GM12878 (cell line): ENCODE data around the gene BMI1. TPM values are rescaled to one million over a fixed set of nuclear protein-coding genes. Genes with fewer than 3 reads are reported as not detected.
A peak's percentile ranks its signal among the peaks of the same experiment; 100 is the strongest.

ENCODE experiments used
- ATF7 ChIP-seq: fragments of 450-650 bp; IDR thresholded peaks from 2 replicates; pipeline ENCODE4 v1.6.1; 2016; ENCODE audit warnings: low read depth, mild to moderate bottlenecking
- BACH1 ChIP-seq: fragments of 450-650 bp; IDR thresholded peaks from 2 replicates; pipeline ENCODE4 v1.6.1; 2017; ENCODE audit warnings: mild to moderate bottlenecking, borderline replicate concordance
- BHLHE40 ChIP-seq, 2 experiments: fragments of 450-650 bp in 1 of 2; IDR thresholded peaks; 2 replicates each; pipeline ENCODE4 v1.6.1; 2011 to 2017; ENCODE audit warnings: low read depth in 2 of 2, borderline replicate concordance in 1 of 2, improper control_type of control experiment in 1 of 2, low read length in 1 of 2, mild to moderate bottlenecking in 1 of 2
- CBX5 ChIP-seq: sonication (generic); IDR thresholded peaks from 2 replicates; pipeline ENCODE4 v1.6.1; 2016; ENCODE audit warnings: low read depth, moderate library complexity, mild to moderate bottlenecking, inconsistent platforms
- EED ChIP-seq: sonication (generic); IDR thresholded peaks from 2 replicates; pipeline ENCODE4 v1.6.1; 2016; ENCODE audit warnings: antibody characterized with exemption, low read depth
- EGR1 ChIP-seq, 2 experiments: IDR thresholded peaks; 1 replicate in 1 of 2; 2 replicates in 1 of 2; pipeline ENCODE4 v1.6.1; 2011 to 2012; ENCODE audit warnings: low read depth in 2 of 2, low read length in 2 of 2, borderline replicate concordance in 1 of 2, mild to moderate bottlenecking in 1 of 2, moderate library complexity in 1 of 2
- FOXK2 ChIP-seq: fragments of 450-650 bp; IDR thresholded peaks from 2 replicates; pipeline ENCODE4 v1.6.1; 2017; ENCODE audit warnings: mild to moderate bottlenecking, moderate library complexity
- FOXM1 ChIP-seq: IDR thresholded peaks from 2 replicates; pipeline ENCODE4 v1.6.1; 2012; ENCODE audit warnings: low read depth, mild to moderate bottlenecking, inconsistent platforms, low read length, moderate library complexity
- HCFC1 ChIP-seq: fragments of 150-350 bp; IDR thresholded peaks from 2 replicates; pipeline ENCODE4 v1.6.1; 2014; ENCODE audit warnings: low read length
- KDM1A ChIP-seq: fragments of 200-600 bp; sonication (generic); IDR thresholded peaks from 2 replicates; pipeline ENCODE4 v1.6.1; 2016; ENCODE audit warnings: borderline replicate concordance
- LARP7 ChIP-seq: fragments of 450-650 bp; IDR thresholded peaks from 2 replicates; pipeline ENCODE4 v1.6.1; 2017; ENCODE audit warnings: mild to moderate bottlenecking
- NFIC ChIP-seq: IDR thresholded peaks from 2 replicates; pipeline ENCODE4 v1.6.1; 2012; ENCODE audit warnings: low read depth, mild to moderate bottlenecking, inconsistent platforms, low read length, moderate library complexity
- NR2C1 ChIP-seq: fragments of 450-650 bp; IDR thresholded peaks from 2 replicates; pipeline ENCODE4 v1.6.1; 2017; ENCODE audit warnings: antibody characterized with exemption, mild to moderate bottlenecking, moderate library complexity
- POU2F2 ChIP-seq: IDR thresholded peaks from 3 replicates; pipeline ENCODE4 v1.6.1; 2011; ENCODE audit warnings: low read depth, mild to moderate bottlenecking, low read length, borderline replicate concordance
- RAD21 ChIP-seq: IDR thresholded peaks from 2 replicates; pipeline ENCODE4 v1.6.1; 2011; ENCODE audit warnings: mild to moderate bottlenecking, low read depth, low read length, moderate library complexity; ENCODE audit not compliant: insufficient read depth
- RB1 ChIP-seq: fragments of 450-650 bp; formaldehyde crosslinking; IDR thresholded peaks from 2 replicates; pipeline ENCODE4 v1.6.1; 2017; ENCODE audit warnings: mild to moderate bottlenecking, borderline replicate concordance
- SIN3A ChIP-seq: IDR thresholded peaks from 2 replicates; pipeline ENCODE4 v1.6.1; 2012; ENCODE audit warnings: low read depth, low read length, improper control_type of control experiment
- SMAD5 ChIP-seq: IDR thresholded peaks from 2 replicates; pipeline ENCODE4 v1.6.1; 2016; ENCODE audit warnings: antibody characterized with exemption, low read depth
- SP1 ChIP-seq: IDR thresholded peaks from one replicate; pipeline ENCODE4 v1.6.1; 2011; ENCODE audit warnings: low read depth, low read length
- TAF1 ChIP-seq: IDR thresholded peaks from 2 replicates; pipeline ENCODE4 v1.6.1; 2011; ENCODE audit warnings: mild to moderate bottlenecking, low read depth, low read length, borderline replicate concordance
- TBL1XR1 ChIP-seq: IDR thresholded peaks from 2 replicates; pipeline ENCODE4 v1.6.1; 2012; ENCODE audit warnings: low read depth, low read length, improper control_type of control experiment
- TCF3 ChIP-seq: IDR thresholded peaks from 2 replicates; pipeline ENCODE4 v1.6.1; 2012; ENCODE audit warnings: low read depth, mild to moderate bottlenecking, low read length, borderline replicate concordance; ENCODE audit not compliant: insufficient read depth
- YY1 ChIP-seq: IDR thresholded peaks from 2 replicates; pipeline ENCODE4 v1.6.1; 2011; ENCODE audit warnings: low read depth, mild to moderate bottlenecking, low read length
- ZBTB33 ChIP-seq: fragments of 450-650 bp; IDR thresholded peaks from 2 replicates; pipeline ENCODE4 v1.6.1; 2017; ENCODE audit warnings: mild to moderate bottlenecking
- ZNF384 ChIP-seq: IDR thresholded peaks from 2 replicates; pipeline ENCODE4 v1.6.1; 2012; ENCODE audit warnings: low read depth, mild to moderate bottlenecking, low read length, improper control_type of control experiment, borderline replicate concordance
- ZNF687 ChIP-seq: fragments of 450-650 bp; IDR thresholded peaks from 2 replicates; pipeline ENCODE4 v1.6.1; 2017; ENCODE audit warnings: mild to moderate bottlenecking, moderate library complexity
- polyA plus RNA-seq, 11 experiments: library from polyadenylated mRNA; depleted of rRNA in 4 of 11; unstranded in 6 of 11; stranded (reverse) in 5 of 11; fragments of >200 nt; fragmentation: Nextera tagmentation in 4 of 11; fragmentation: Illumina TruSeq in 1 of 11; extraction: Ambion mirVana in 4 of 11; extraction: Trizol in 1 of 11; gene quantifications; 1 replicate in 1 of 11; 2 replicates in 10 of 11; pipeline versions ENCODE4 v1.2.1 to v1.2.3, GENCODE V29; 2011 to 2016; ENCODE audit warnings: inconsistent platforms in 2 of 11, missing spikeins in 2 of 11, low read depth in 1 of 11
- total RNA-seq, 4 experiments: library from RNA; depleted of rRNA in 3 of 4; stranded (reverse); fragments of >200 nt in 3 of 4; fragmentation: Illumina TruSeq in 1 of 4; extraction: Trizol in 1 of 4; gene quantifications; 2 replicates each; pipeline versions ENCODE4 v1.2.1 to v1.2.3, GENCODE V29; 2013 to 2021

The BMI1 gene
- total and polyA plus RNA-seq, 10 of the 15 experiments (the other 5 are each of a cell fraction or from before 2014, with no cell fraction given) = 8.0 to 49.7 (median 25.8) TPM

DNA sequence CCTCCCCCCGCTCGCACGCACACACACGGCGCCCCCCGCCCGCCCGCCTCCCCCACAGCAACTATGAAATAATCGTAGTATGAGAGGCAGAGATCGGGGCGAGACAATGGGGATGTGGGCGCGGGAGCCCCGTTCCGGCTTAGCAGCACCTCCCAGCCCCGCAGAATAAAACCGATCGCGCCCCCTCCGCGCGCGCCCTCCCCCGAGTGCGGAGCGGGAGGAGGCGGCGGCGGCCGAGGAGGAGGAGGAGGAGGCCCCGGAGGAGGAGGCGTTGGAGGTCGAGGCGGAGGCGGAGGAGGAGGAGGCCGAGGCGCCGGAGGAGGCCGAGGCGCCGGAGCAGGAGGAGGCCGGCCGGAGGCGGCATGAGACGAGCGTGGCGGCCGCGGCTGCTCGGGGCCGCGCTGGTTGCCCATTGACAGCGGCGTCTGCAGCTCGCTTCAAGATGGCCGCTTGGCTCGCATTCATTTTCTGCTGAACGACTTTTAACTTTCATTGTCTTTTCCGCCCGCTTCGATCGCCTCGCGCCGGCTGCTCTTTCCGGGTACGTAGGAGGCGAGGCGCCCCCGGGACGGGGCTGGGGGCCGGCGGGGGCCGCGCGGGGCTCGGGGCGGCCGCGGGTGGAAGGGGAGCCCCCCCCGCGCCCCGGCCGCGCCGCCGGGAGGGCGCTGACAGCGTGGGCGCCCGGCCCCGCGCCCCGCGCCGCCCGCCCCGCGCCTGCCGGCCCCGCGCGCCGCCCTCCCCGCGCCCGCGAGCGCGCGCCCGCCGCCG, 441 bp downstream of the BMI1 start (continued):
- TF ChIP-seq KDM1A (no peak), ZBTB33 (0 out of 2 replicates have a peak, but pooled peaks have one; percentile 30), CBX5 (no peak), LARP7 (peak; percentile 85), FOXM1 (no peak), SIN3A (no peak), FOXK2 (no peak), SP1 (no peak), TAF1 (0 out of 2 replicates have a peak, but pooled peaks have one; percentile 42), NFIC (no peak), ATF7 (no peak), TBL1XR1 (no peak), NR2C1 (no peak), ZNF384 (no peak), ZNF687 (0 out of 2 replicates have a peak, but pooled peaks have one; percentile 35), YY1 (peak; percentile 97), EGR1 (IDR thresholded peaks at IDR 0.05; ENCODE audit: borderline replicate concordance in 1 of 2, low read depth in 2 of 2, low read length in 2 of 2) (peak in 1 of 2 experiments; percentile 82; a peak in 2 of 3 replicates), TCF3 (0 out of 2 replicates have a peak, but pooled peaks have one; percentile 16), BACH1 (peak; percentile 63; the same call in 1 of the 2 replicates), BHLHE40 (IDR thresholded peaks at IDR 0.05; ENCODE audit: borderline replicate concordance in 1 of 2, low read depth in 2 of 2, low read length in 1 of 2) (peak in 1 of 2 experiments; percentile 22; a peak in 1 of 4 replicates), RAD21 (no peak), POU2F2 (peak; percentile 46; the same call in 1 of the 3 replicates), EED (no peak), SMAD5 (peak; percentile 35; the same call in 1 of the 2 replicates), RB1 (0 out of 2 replicates have a peak, but pooled peaks have one; percentile 26), HCFC1 (no peak)
